Panc1 (cell line): ENCODE measurements around the gene DSG4. TPM values are rescaled to one million over a fixed set of nuclear protein-coding genes. Genes with fewer than 3 reads are reported as not detected.

Experiments used
- ATAC-seq: fragments of 200-7000 bp; cut with Tn5 transposase; 2 replicates; pipeline ENCODE4 v1.9.1; 2020; ENCODE audit warnings: mild to moderate bottlenecking, moderate library complexity
- BruUV-seq: library from RNA; stranded (reverse); fragments of 400-500 nt; replicated peaks from 2 replicates; lab custom pipeline; 2021; lab: Mats Ljungman, UMichigan
- CTCF ChIA-PET: fragments of 300-600 bp; sonication (Branson Sonifier 250); formaldehyde crosslinking; loops from one replicate; lab custom pipeline; 2022; ENCODE audit warnings: antibody characterized with exemption; lab: Charles Lee
- POLR2A ChIA-PET: fragments of 300-600 bp; sonication (Branson Sonifier 250); formaldehyde crosslinking; loops from one replicate; lab custom pipeline; 2022; ENCODE audit warnings: antibody characterized with exemption; lab: Charles Lee
- DNase-seq: peaks from one replicate; pipeline ENCODE4 v3.0.0-alpha.2; 2010; ENCODE audit warnings: low read depth, low spot score
- H3K27ac ChIP-seq: 2 replicates; pipeline ENCODE4 v1.5.1; 2011; ENCODE audit warnings: mild to moderate bottlenecking, low read length, inconsistent platforms
- H3K27me3 ChIP-seq: fragments of 200-500 bp; sonication (Bioruptor generic); 2 replicates; pipeline ENCODE4 v1.6.0; 2014; ENCODE audit warnings: low read length, inconsistent platforms; ENCODE audit not compliant: control insufficient read depth, insufficient read depth
- H3K36me3 ChIP-seq: fragments of 200-500 bp; sonication (Bioruptor generic); 2 replicates; pipeline ENCODE4 v1.5.1; 2014; ENCODE audit warnings: inconsistent platforms, mild to moderate bottlenecking, low read length, moderate library complexity; ENCODE audit not compliant: control insufficient read depth, insufficient read depth
- H3K4me1 ChIP-seq: 2 replicates; pipeline ENCODE4 v1.5.1; 2011; ENCODE audit warnings: inconsistent platforms, mild to moderate bottlenecking, low read length, moderate library complexity; ENCODE audit not compliant: control insufficient read depth, insufficient read depth
- H3K4me3 ChIP-seq, 2 experiments: 2 replicates each; pipeline ENCODE4 v1.5.1; 2011 to 2012; ENCODE audit warnings: low read depth in 2 of 2, low read length in 2 of 2, mild to moderate bottlenecking in 2 of 2, inconsistent platforms in 1 of 2, moderate library complexity in 1 of 2
- H3K9me3 ChIP-seq: fragments of 200-500 bp; sonication (Bioruptor generic); 2 replicates; pipeline ENCODE4 v1.5.1; 2014; ENCODE audit warnings: low read depth, mild to moderate bottlenecking, inconsistent platforms, low read length, moderate library complexity; ENCODE audit not compliant: control insufficient read depth, insufficient read depth
- CTCF ChIP-seq: fragments of 450-650 bp; IDR thresholded peaks from 2 replicates; pipeline ENCODE4 v1.5.1; 2017; ENCODE audit warnings: mild to moderate bottlenecking
- POLR2AphosphoS5 ChIP-seq: IDR thresholded peaks from 2 replicates; pipeline ENCODE4 v1.6.1; 2012; ENCODE audit warnings: mild to moderate bottlenecking, low read depth, low read length, moderate library complexity
- REST ChIP-seq, 2 experiments: IDR thresholded peaks; 2 replicates each; pipeline ENCODE4 v1.6.1; 2011 to 2012; ENCODE audit warnings: low read depth in 2 of 2, control low read depth in 1 of 2, low read length in 1 of 2, mild to moderate bottlenecking in 1 of 2, moderate library complexity in 1 of 2; ENCODE audit not compliant: insufficient read depth in 1 of 2
- SIN3A ChIP-seq: IDR thresholded peaks from 2 replicates; pipeline ENCODE4 v1.6.1; 2012; ENCODE audit warnings: low read depth, mild to moderate bottlenecking, low read length, moderate library complexity, borderline replicate concordance; ENCODE audit not compliant: insufficient read depth
- TCF7L2 ChIP-seq: IDR thresholded peaks from 2 replicates; pipeline ENCODE4 v1.6.1; 2011; ENCODE audit warnings: mild to moderate bottlenecking, low read depth, low read length, inconsistent platforms
- in situ Hi-C: cut with HindIII; loops from 2 replicates; pipeline ENCODE4 v1.10.0; 2016; ENCODE audit warnings: low sequenced_read_pairs, low pct_unique_long_range_greater_than_20kb
- intact Hi-C: fragments of 100-400 bp; cut with micrococcal nuclease; formaldehyde crosslinking; loops from one replicate; pipeline ENCODE4 v1.10.0; 2022; ENCODE audit not compliant: unreplicated experiment
- total RNA-seq: library from RNA; stranded (reverse); gene quantifications from one replicate; pipeline ENCODE4 v1.2.1, GENCODE V29; 2021; ENCODE audit not compliant: unreplicated experiment

Gene DSG4
- total RNA-seq, 1 experiment from 2014 or later: not detected

- CTCF ChIA-PET: no interaction called here
- DNase-seq (no peak), ATAC-seq (no peak)
- H3K9me3 ChIP-seq: no peaks in the 10 kb centered on the region
- BruUV-seq: no TSS peak
- H3K27me3 ChIP-seq: no peaks in the 10 kb centered on the region
- in situ Hi-C loops: no loop called here
- H3K4me3 ChIP-seq: no peak overlapping the region
- no peak overlapping the region for H3K27ac ChIP-seq
- TF ChIP-seq CTCF (no peak), REST (IDR thresholded peaks at IDR 0.05; ENCODE audit: insufficient read depth in 1 of 2, low read depth in 2 of 2, low read length in 1 of 2) (no peak), TCF7L2 (no peak), SIN3A (no peak), POLR2AphosphoS5 (no peak)
- intact Hi-C loops: no loop called here
- no peaks in the 10 kb centered on the region for H3K36me3 ChIP-seq
- POLR2A ChIA-PET: no interaction called here
- no peaks in the 10 kb centered on the region for H3K4me1 ChIP-seq
These were observed 60.2 kb downstream of the DSG4 start for GRCh38 chr18:31436825-31437224.

GRCh38 chr18:31438402-31438801, 61.8 kb downstream of the DSG4 start:
- BruUV-seq: no TSS peak
- Histone ChIP-seq H3K27ac (no peak overlapping the region), H3K4me3 (no peak overlapping the region), H3K9me3 (no peaks in the 10 kb centered on the region), H3K4me1 (no peaks in the 10 kb centered on the region), H3K36me3 (no peaks in the 10 kb centered on the region), H3K27me3 (no peaks in the 10 kb centered on the region)
- no peak for TF ChIP-seq REST (IDR thresholded peaks at IDR 0.05; ENCODE audit: insufficient read depth in 1 of 2, low read depth in 2 of 2, low read length in 1 of 2)
- no peak for TF ChIP-seq SIN3A
- no peak for TF ChIP-seq CTCF
- TF ChIP-seq POLR2AphosphoS5: no peak
- no peak for TF ChIP-seq TCF7L2
- DNase-seq (no peak), ATAC-seq (no peak)
- ChIA-PET POLR2A (no interaction called here), CTCF (no interaction called here)
- in situ Hi-C loops: no loop called here
- intact Hi-C loops: no loop called here
